NCI-H1105 treated with DMSO at 0.1 percent for 48 hours (cell line): ENCODE results near the gene BRD1.
"Not testable (repeated sequence)": the region's sequence is repeated elsewhere in the genome, so short reads cannot be mapped to it uniquely, and the experiment has no call there.

Experiments used
- DNase-seq: peaks from one replicate; lab custom pipeline; 2025; lab: John Stamatoyannopoulos, UW

Gene BRD1

DNA sequence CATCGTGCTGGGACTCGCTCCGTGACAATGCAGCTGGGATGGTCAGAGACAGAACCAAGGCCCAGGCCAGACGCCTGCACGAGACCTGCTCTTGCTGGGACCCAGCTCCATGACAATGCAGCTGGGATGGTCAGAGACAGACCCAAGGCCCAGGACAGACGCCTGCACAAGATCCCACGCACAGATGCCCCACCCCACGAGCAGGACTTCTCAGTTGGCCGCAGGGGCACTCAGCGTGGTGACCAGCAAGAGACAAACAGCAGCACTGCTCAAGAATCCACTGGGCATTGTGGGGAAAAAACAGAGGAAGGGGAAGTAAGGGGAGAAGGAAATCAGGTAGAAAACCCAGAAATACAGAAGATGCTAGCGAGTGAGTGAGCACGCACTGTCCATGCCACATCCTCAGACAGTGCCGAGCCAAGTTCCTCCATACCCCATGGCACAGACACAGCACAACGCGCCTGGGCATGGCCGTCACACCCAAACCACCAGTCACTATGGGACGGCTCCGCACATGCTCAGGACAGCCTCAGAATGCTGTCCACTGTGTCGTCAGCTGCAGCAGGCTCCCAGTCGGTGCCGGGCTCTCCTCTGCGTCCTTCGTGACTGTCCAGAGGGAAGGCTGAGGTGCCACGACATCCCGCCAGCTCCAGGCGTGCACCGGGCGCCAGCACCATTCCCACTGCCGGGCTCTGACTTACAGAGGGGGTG, 44.5 kb downstream of the BRD1 start:
- no peak for DNase-seq

DNA sequence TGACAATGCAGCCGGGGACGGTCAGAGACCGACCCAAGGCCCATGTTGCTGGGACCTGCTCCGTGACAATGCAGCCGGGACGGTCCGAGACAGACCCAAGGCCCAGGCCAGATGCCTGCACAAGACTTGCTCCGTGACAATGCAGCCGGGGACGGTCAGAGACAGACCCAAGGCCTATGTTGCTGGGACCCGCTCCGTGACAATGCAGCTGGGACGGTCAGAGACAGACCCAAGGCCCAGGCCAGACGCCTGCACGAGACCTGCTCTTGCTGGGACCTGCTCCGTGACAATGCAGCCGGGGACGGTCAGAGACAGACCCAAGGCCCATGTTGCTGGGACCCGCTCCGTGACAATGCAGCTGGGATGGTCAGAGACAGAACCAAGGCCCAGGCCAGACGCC, 45.8 kb downstream of the BRD1 start:
- not testable (repeated sequence) for DNase-seq

DNA sequence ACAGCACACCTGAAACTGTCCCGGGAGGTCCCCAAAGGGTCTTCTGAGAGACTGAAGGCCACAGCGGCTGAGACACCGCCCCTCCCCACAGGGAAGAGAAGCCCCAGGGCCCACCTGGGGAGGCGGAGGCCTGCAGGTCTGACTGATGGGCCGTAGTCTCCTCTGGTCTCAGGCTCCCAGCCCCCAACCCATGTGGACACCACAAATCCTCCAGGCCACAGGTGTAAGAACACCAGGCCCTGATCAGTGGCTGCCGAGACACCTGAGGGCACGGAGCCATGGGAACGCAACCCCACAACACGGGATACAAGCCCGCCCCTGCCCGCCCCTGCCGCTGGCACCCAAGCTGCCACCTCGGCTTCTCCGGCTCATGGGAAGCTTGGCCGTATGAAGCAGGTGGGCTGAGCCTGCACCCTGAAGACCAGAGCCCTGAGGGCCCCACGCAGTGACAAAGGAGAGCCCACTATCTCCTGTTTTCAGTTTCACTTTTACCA, 46.3 kb downstream of the BRD1 start:
- no peak for DNase-seq

DNA sequence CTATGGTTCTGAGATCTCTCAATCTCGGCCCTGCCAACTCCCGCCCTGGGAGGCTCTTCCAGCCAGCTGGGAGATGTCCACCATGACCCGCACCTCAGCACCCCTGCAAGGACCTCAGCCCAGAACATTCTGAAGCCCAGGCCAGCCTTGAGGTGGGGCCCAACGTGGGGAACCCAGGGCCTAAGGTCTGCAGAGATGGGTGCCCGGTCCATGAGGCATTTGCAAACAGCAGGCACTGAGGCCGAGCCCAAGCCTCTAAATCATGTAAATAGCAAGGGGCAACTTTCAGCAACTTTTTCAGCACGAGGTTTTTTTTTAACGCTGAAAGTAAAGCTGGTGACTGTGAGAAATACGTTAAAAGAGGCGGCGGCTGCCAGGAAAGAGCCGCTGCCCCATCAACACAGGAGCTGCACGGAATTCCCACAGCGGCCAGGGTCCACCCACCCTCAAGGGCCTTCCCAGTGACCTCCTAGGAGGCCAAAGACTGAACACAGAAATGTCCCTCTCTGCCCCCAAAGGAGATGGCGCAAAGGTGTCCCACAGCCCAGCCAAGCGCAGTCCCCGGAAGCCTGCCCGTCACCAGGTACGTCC, 46.9 kb downstream of the BRD1 start:
- no peak for DNase-seq

DNA sequence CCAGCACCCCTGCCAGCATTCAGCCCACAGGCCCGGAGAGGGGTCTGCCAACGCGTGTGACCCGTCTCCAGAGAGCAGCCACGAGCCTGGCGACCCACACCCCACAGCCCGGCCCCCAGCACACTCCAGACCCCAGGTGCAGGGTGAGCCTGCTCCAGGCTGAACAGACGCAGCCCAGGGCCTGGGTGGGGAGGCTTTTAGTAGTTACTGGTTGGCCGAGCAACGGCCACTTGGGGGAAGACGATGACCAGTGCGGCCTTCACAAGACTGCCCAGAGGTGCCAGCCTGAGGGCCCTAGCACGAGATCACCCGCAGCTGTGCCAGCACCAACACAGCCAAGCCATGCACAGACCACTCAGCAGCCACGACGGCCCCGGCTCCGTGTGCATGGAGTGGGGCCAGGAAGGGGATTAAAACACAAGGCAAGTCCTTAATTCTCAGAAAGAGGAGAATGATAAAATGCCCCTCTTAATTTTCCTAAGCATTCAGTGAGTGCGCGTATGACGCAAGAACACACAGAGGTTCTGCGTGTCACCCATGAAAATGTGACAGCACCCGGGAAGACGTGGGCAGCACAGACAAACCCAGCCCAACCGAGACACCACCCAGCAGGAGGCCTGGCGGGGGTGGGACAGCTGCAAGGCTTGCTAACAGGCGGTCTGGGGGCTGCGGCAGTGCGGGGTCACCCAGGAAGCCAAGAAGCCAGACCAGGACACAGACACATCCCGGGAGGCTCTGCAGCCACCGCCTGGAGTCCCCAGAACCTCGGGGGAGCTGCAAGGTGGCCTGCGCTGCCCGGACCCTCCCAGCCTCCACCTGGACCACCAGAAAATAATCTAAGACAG, 47.6 kb downstream of the BRD1 start:
- no peak for DNase-seq

DNA sequence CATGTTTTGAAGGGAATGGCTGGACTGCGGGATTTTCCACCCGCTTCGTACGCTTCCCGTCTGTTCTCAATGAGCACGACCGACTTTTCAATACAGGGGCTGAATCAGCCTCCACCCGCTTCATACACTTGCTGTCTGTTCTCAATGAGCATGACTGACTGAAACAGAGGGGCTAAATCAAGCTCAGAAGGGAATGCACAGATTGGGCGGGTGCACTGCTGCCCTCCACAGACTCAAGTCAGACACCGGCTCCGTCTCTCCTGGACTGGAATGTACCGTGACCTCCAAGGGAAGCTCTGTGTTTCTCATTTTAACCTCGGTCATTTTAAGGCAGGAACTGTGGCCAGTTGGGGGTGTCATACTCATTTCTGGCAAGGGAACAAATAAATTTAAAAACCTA, 48.5 kb downstream of the BRD1 start:
- DNase-seq: no peak

DNA sequence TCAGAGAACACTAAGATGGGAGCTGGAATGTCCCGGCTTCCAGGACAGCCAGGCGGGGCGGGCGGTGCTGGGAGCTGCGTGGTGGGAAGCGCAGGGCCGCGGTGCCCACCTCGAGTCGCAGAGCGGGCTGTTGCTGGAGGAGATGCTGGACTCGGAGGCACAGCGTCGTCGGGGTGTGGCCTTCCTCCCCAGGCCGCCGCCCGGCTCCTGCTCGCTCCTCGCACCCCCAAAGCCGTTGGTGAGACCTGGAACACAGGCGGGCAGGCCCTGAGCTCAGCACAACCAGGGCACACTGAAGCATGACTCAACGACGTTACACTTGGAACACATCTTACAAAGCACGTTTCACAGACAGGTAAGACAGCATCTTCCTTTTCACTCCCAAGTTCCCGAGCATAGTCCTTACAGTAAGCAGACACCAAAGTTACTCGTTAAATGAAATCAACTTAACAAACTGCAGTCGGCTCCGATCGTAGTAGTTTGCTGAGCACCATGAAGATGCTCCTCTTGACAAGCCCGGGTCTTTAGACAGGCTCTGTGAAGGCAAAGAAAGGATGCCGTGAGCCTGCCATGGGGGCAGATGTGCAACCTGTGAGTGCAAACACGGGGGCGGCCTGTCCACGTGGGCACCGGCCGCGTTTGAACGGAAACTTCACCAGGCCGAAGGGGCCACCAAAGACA, 50.0 kb downstream of the BRD1 start:
- DNase-seq: no peak

DNA sequence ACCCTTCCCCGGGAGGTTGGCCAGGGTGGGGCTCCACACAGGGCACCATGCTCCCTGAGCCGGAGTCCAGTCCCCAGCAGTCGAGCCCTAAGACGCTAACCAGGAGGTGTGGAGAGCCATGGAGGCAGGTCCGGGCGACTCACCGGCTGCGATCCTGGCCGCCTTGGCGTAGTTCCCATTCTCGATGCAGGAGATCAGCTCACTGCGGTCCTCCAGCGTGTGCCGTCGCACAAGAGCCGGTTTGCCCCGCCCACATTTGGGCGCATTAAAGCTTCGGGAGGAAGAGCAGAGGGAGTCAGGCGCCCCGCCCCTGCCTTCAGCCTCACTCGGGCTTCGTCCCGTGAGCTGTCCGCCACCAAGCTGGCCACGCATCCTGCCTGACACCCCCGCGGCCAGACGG, 50.8 kb downstream of the BRD1 start:
- DNase-seq: no peak

DNA sequence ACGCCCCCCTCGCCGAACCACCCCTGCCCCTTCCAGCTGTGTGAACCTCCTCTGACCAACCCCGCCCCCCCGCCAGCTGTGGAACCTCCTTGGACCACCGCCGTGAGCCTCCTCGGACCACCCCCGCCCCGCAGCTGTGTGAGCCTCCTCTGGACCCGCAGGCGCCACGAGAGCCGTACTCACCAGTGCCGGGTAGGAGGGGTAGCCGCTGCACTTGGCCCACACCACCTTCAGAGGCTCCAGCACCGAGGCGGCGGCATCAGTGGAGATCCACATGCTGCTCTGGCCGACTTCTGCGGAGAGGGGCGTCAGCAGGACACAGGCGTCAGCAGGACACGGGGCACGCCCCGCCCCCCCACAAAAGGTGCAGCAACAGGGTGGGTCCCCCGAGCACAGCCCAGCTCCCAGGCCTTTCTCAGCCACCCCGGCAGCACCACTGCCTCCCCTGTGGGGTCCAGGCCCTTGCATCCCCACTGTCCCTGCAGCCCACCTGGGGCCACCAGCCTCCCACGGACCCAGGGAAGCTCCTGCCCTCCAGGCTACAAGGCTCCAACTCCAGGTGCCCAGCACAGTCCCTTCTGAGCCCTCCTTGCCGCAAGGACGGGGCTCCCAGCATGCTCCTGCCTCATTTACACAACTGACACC, 51.7 kb downstream of the BRD1 start:
- DNase-seq: no peak

DNA sequence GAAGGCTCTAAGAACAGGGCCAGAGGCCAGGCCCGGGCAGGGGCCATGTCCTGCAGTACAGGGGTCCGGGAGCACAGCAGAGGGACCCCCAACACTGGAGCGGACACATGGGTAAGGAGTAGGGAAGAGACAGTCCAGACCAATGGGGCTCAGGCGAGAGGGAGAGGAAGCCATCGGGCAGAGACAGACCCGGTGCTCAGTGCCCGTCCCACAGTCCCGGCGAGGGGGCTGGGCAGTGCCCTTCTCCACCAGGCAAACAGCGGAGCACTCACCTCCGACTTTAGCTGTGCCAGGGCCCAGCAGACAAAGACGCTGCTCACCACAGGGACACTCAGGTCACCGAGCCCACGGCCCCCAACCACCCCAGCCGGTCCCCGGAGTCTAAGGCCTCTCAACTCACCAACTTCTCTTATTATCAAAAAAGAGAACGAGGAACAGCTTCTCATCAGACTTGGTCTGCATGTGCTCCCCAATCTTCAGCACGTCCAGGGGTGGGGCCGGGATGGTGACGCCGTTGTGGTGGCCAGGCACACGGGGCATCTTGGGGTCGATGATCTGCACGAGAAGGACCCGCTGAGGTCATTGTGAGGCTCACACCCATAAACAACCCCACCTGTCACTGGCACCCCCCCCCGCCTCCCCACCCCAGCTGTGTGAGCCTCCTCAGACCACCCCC, 52.3 kb downstream of the BRD1 start:
- no peak for DNase-seq

DNA sequence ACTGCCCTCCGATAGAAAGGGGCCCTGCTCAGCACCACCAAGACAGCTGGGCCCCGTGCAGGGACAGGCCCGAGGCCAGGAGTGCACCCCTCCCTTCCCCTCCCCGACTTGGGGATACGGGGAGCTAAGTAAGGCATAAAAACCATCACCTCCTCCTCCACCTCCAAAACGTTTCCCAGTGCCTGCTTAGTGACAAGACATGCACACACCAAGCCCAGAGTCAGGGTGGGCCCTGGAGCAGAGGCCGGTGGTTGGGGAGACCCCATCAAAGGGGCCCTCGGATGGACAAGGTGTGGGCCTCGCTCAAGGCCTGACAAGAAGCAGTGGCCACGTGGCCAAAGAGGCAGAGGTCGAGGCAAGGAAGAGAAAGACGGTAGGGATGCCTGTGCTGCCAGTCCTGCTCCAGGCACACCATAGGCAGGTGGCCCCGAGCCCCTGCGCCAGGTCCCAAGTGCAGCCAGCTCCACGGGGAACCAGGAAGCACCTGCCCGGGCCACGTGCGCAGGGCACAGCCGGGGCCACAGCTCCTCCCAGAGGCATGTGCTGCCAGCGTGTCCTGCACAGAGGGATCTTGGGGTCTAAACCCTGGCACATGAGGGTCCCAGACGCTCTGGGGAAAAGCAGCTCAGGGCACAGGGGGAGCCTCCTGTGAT, 53.0 kb downstream of the BRD1 start:
- DNase-seq: no peak

DNA sequence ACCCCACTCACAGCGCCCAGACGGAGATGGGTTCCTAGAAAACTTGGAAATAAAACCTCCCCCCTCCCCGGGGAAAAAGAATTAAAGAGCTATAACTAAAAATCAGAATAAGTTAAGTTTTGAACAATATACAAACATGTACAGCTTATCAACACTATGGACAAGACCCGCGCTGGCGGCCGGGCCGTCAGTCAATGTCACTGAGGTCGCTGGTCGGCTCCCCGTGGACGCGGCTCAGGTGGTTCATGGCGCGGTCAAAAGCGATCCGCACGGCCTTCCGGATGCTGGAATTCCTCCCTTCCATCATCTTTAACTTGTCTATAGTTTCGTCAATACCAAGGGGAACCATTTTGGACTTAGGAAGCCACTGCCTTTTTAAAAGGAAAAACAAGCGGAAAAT, 53.6 kb downstream of the BRD1 start:
- DNase-seq: no peak

DNA sequence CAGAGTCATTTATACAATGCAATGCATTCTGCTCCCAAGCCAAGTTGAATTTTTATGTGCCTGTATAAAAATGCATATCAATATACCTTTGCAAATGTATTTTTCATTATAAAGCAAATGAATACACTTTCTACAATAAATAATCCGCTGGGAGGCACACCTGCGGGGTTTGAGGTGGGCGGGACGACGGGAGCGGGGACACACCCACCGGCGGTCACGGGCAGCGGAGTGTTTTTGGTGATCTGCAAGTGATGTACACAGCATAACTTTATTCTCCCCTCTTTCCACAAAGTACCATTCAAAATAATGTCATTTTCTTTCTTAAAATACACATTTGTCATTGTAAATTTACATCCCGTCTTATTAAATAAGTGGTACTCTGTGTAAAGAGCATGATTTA, 54.1 kb downstream of the BRD1 start:
- no peak for DNase-seq

DNA sequence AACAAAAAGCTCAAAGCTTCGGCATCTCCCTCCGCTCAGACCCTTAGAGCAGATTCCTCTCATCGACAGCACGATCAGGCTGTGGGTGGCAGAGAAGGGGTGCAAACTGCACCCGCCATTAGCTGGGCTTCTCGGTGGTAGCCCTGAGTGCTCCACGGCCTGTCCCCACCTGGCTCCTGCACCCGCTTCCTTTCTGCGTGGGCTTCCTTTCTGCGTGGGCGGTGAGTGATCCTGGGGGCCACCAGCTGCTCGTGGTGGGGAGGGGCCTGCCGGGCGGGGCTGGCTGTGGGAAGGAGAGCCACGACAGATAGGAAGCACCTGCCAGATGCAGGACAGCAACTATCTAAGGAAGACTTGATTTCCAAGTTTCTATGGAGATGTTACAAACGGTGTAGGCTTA, 55.0 kb downstream of the BRD1 start:
- no peak for DNase-seq

DNA sequence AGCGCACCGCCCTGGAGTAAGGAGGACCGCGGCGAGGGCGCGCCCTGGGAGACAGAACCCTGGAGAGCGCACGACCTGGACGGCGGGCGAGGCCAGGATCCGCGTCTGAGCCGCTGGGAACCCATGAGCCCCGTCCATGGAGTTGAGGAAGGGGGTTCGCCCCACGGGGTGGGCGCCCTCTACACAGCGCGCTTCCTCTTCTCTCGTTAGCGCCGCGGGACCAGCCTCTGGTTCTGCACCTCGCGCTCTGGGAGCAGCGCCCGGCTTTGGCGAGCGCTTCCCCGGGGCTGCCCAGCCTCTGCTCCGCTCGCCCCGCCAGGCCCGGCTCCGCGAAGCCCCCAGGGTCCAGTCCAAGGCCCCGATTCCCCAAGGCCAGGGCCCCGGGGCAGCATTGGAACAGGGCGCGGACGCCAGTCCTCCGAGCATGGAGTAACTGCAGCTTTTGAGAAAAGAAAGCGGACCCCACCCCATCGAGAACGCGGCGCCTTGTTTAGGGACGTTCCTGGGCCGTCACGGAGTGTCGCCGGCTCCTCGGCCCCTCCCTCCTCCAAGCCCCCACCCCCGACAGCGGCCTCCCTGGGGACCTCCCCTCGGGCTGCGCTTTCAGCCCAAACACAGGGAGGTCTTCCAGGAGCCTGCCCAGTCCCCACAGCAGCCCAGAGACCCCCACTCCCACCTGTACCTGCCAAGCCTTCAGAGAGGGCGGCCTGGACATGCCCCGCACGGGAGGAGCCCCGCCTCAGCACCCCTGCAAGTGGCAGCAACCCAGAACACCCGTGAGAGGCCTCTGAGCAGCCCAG, 56.2 kb downstream of the BRD1 start:
- DNase-seq: no peak

DNA sequence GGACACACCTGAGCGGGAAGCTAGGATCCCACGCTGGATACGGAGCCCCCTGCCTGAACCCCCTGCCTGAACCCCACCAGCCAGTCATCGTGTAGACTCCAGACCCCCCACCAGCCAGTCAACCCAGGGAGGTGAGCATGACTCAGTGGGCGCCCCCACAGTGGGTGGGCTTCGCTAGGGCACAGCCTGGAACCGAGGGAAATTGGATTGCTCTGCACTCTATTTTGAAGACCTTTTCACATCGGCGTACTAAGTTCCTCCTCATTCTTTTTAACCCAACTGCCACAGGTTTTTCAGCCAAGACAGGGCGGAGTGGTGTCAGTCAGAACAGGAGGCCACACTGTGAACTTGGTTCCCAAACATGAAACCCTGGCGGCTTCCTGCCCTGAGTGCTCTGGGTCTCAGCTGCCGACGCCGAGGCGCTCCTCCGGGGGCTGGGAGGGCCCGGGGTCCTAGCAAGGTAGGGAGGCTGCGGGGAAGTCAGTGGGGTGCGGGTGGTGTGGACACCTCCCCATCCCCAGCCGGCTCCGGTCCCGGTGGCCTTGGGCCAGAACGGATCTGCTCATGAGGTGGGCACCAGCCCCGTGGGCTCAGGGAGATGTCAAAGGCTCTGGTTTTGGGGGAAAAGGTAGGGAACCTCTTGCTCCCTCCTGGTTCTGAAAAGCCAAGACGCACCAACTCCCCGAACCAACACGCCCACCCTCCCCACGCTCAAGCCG, 57.0 kb downstream of the BRD1 start:
- DNase-seq: no peak

DNA sequence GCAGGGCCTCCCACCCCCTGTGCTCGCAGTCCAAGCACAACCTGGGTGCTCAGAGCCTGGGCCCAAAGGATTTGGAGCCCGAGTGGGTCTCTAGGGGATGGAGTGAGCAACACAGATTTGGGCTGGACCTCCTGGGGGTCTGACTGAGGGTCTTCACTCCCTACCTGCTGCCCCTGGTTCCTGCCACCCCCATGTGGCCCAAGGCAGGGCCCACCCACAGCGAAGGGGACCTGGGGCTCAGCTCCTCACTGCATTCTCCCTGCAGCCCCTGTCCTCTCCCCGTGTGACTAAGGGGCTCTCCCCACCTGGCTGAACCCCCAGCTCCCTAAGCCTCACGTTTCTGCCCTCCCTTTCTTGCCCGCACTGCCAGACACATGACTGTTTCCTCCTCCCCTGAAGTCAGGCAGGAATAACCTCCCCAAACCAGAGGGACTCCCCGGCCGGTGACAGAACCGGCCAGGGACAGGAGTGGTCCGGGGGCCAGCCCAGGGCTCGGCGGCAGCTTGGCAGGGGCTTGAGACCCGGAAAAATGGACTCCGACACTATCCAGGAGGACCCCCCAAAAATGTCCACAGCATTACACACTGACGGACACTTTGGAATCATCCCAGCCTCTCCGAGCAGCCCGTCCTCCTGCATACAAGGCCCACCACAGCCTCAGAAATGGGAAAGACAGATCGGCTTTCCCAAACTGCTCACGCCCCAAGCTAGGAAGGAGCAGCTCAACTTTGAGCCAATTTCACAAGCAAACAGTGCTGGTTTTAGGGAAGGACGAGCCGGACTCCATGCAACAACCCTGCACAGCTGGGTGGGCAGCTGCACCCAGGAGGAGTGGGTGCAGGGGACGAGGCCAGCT, 57.8 kb downstream of the BRD1 start:
- DNase-seq: no peak

DNA sequence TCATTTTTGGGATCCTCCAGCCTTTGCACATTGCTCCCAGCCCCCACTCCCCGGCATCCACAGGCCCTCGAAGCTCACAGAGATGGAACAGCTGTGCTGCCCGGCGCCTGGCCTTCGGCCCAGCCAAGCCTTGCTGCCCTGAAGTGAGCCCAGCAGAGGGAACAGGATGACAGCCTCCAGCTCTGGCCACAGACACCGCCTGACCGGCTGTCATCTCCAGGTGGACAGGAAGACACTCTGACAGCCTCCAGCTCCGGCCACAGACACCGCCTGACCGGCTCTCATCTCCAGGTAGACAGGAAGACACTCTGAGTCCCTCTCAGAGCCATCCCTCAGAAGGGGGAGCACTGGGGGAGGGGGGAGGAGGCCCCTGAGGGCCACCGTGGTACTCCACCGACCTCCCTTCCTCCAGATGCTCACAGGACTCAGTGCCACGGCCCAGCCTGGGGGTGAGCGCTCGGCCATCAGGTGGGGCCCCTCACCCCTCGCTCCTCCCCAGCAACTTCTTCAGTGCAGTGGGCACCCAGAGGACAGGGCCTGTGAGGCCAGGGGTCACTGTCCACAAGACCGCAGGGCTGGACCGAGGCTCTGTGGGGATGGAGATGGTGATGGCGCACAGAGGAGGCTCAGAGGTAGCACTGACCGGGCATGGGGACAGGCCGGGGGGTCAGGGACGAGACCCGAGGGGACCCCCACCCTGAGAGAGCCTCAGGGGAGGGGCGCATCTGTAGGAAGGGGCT, 58.6 kb downstream of the BRD1 start:
- no peak for DNase-seq
